Measurements from ENCODE around the gene RASSF3.
A peak's percentile ranks its signal among the peaks of the same experiment; 100 is the strongest.
"Not testable (repeated sequence)": the region's sequence is repeated elsewhere in the genome, so short reads cannot be mapped to it uniquely, and the experiment has no call there.

The RASSF3 gene

DNA sequence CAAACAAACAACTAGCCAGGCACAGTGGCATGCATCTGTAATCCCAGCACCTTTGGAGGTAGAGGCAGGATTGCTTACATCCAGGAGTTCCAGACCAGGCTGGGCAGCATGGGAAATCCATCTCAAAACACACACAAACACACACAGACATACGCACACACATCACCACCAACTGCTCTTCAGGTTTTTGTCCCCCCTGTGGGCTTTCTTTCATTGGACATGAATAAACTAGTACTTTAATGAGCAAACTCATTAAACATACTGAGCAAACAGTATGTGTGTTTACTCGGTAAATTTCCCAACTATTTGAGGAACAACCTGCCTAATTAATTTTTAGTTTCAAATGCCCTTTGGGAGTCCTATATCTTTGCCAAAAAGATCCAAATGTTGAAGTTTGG lies 10.1 kb upstream of the RASSF3 start:
- DNase-seq = no peak

DNA sequence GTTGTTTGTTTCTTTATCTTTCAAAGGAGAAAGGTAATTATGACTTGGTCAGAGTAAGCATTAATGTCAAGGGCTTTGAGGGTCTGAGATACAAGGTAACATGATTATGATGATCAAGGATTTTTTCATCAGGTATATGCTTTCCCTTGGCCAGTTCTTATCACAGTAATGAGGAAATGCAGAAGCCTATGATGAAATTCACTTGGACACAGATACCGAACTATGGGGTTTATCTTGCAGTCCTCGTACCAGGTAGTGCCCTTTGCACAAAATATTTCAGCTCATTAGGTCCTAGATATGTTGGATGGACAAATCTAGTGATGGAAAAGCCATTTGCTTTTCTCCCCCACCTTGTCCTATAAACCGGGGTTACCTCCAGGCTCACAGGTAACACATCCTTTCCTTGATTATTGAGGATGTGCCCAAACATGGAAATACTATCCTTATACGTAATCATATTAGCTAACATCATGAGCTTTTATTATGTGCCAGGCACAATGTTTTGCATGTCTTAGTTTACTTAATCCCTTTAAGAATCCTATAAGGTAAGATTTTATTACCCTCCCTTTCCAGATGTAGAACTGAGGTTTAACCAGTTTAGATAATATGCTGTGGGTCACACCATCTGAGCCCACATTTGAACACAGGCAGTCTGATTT lies 7.0 kb upstream of the RASSF3 start:
- no peak for DNase-seq

DNA sequence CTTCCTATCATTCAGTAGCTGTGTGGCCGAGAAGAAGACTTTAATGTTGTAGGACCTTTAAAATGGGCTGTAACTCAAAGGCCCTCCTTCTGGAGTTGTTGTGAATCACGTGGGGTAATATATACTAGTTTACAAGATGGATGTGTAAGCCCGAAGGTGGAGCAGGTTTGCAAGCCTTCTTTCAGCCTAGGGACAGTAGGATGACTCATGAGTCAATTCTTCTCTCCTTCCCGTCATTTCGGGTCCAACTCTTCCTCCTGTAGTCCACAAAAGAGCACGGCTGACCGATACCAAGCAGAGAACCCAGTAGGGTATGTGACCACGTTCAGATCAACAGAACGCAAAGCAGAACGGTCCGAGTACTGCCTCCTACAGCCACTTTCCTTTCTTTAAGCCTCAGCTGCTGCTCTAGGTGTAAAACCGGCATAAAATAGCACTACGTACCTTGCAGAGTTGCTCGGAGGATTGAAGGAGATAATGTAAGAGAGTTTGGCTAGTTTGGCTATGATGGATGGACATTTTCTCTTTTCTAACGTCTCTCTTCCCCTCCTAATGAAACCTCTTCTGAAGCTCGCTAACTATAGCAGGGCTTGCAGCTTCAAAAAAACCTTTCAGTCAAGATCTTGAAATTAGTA lies 1.3 kb upstream of the RASSF3 start:
- no peak for DNase-seq

DNA sequence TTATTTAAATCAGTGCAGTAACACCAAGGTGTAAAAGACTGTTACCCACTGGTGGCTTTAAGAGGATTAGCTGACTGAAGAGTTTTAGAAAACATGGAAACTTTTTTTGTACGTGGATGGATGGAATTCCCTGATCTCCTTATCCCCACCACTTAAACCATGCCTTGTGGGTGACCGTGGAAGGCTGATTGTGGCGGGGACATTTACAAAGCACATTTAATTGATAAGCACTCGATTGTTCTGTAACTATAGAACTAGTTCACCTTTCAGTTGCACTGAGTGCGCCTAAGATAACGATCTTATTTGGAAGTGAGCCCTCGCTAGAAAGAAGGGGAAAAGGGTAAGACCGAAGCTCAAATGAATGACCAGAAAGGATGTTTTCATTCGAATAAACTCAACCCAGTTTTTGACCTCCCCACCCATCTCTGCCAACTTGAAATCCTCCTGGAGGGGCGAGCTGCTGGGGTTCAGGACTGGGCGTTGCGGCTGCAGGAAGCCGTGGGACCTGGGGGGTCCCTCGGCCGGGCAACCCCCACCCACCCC lies 688 bp upstream of the RASSF3 start:
- DNase-seq = no peak

DNA sequence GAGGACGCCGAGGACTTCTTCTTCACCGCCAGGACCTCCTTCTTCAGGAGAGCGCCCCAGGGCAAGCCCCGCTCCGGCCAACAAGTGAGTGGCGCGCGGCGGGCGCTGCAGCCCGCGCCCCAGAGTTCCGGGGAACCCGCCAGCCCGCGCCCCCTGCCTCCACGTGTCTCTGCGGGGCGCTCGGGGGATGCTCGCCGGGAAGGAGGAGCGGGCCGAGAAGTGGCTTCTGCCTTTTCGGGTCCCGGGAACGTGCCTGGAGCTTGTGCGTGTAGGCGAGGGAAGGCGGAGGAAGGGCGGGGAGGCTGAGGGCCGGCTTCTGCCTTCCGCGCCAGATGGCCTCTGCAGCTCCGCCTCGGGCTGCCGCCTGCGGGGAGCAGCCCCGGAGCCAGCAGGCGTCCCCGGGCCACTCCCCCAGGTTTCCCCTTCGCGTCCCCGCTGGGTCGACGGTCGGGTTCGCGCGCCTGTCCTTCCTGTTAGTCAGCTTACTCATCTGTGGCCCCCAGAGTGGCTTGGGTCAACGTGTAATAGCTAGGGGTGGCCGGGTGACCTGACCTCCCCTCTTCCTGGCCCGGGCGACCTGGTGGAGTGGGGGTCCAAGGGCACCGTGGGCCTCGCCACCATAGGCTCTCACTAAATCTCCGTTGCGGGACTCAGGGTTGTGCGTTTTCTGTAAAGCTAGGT lies 505 bp downstream of the RASSF3 start:
- DNase-seq = no peak

DNA sequence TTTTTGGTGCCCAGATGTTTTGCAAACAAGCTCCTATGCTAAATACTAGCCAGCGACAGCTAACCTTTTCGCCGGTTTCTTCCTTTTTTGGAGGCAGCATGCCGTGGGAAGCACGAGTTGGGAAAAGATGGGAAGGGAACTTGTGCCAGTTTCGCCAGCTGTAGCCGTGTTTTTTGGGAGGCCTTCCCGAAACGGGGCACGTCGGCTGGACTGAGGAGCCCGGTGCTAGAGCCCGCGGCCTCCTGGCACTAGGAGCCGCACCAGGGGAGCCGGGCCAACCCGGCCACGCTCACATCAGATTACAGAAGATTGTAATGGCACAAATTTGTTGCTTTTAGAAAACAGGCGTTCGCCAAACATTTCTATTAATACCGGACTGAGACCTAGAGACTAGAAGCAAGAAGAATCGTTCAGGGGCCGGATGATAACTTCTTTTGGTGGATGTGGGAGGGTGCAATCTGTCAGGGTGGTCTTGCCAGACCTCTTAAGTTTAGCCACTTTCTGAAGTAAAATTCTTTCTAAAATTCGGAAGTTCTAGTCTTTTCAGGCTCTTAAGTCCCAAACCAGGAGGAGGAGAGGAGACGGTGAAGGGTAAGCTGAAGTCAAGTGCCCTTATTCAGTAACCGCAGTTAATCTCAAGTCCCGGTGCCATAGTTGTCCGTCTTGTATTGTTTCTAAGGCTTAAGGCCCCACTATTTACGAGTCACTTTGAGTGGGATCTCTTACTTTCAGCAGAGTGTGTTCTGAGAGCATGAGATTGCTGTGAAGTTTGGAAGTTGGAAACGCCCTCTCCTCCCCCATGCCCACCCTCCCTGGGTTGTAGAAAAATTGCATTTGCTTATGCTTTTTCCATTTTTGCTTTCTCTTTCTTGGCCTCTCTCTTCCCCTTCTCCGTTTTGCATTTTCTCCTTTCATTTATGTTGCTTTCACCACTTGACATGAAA lies 1.3 kb downstream of the RASSF3 start:
- peak; percentile 38 for DNase-seq

DNA sequence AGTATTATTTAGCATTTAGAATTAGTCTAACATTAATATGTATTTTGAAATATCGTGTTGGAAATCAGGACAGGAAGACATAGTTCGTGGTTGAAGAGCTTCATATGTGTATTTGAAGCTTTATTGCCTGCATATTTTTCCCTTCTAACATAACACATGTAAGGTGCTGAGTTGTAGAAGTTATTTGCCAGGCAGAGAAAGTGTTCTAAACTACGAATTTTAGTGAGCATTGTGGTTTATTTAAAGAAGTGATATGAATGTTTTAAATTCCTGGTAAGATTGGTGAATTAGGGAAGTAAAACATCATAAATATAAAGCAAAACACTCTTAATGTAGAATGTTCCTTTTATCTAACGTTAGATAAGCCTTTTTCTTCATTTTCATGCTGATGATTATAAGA lies 2.5 kb downstream of the RASSF3 start:
- no peak for DNase-seq

DNA sequence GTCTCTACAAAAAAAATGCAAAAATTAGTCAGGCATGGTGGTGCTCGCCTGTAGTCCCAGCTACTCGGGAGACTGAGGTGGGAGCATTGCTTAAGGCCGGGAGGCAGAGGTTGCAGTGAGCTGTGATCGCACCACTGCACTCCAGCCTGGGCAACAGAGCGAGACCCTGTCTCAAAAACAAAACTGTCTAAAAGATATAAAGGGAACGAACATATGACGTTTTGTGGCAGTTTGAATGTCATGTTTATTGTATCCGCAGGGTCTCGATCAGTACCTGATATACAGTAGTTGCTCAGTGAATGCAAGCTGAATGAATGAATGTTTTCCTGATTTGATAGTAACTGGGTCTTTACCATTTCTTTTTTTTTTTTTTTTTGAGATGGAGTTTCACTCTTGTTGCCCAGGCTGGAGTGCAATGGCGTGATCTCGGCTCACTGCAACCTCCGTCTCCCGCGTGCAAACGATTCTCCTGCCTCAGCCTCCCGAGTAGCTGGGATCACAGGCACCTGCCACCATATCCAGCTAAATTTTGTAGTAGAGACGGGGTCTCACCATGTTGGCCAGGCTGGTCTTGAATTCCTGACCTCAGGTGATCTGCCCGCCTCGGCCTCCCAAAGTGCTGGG lies 3.6 kb downstream of the RASSF3 start:
- not testable (repeated sequence) for DNase-seq

DNA sequence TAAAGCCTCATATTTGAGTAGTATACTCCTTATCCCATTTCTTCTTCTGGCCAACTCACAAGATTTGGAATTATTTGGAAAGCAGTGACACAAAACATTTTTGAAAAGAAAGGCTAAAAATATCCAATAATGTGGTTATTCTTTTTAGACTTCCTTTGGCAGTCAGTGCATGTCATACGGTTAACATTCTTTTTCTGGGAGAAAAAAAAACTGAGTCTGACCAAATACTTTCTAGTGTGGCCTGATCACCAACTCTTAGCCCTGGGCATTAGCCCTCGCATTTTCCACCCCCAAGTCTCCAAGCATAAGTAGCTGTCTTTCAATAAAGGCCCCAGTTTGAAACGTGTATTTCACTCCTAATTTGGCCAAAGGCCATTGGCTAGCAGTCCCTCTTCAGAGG lies 5.9 kb downstream of the RASSF3 start:
- no peak for DNase-seq

DNA sequence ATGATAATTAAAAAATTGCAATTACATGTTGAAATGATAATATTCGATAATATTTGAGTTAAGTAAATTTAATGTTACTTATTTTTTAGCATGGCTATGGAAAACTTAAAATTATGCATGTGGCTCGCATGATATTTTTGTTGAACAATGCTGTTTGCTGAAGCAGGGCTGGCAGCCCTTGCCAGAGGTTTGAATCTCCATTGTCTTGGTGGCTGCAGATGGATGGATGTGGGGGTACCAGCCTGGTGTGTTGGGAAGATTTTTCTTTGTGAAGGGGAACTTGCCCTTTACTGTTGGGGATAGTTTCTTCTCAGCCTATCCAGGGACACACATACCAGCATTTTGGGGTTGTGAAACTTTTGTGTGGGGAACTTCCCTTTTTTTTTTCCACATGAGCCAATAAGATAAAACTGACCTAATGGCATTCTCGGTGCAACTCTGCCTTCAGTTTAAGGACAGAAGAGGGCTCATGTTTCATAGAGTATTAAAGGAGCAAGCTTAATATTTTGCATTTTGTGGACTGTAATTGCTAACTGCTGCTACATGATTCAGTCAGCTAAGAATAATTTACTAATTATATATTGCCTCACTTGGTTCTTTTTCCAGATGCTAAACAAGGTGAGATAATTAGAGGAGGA lies 8.8 kb downstream of the RASSF3 start:
- no peak for DNase-seq

DNA sequence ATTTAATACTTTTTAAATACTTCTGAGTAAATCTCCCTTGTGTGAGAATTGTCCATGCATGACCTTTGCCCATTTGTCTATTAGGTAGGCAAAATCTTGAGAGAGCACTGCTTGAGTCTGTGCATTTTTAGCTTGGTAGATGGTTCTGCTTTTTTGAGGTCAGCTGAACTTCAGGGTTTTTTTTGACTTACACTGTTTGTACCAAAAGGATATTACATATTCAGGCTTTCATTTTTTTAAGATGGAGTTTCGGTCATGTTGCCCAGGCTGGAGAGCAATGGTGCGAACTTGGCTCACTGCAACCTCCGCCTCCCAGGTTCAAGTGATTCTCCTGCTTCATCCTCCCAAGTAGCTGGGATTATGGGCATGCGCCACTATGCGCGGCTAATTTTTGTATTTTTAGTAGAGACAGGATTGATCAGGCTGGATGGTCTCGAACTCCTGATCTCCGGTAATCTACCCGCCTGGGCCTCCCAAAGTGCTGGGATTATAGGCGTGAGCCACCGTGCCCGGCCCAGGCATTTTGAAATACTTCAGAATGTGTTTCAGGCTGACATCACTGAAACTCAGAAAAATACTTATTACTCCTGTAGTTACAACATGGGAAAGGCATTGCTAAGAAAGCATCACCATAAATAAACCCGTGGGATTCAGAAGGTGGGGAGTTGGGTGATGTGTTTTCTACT lies 11.1 kb downstream of the RASSF3 start:
- DNase-seq = no peak

DNA sequence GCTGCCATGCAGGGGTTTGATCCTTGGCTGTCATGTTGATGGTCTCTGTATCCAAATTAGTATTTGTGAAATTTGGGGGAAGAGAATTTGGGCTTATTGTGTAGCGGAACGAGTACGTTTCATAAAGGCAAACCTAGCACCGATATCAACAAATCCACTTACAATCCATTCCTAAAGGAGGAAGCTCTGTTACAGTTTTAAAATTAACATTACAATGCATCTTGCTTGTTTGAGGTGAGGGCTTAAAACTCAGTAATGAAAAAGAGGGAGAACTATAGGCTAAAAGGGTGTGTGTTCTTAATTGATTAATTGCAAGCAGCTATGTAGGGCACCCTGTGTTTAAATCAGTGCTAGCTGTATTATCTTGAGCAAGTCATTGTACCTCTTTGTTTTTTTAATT lies 13.7 kb downstream of the RASSF3 start:
- DNase-seq = no peak

DNA sequence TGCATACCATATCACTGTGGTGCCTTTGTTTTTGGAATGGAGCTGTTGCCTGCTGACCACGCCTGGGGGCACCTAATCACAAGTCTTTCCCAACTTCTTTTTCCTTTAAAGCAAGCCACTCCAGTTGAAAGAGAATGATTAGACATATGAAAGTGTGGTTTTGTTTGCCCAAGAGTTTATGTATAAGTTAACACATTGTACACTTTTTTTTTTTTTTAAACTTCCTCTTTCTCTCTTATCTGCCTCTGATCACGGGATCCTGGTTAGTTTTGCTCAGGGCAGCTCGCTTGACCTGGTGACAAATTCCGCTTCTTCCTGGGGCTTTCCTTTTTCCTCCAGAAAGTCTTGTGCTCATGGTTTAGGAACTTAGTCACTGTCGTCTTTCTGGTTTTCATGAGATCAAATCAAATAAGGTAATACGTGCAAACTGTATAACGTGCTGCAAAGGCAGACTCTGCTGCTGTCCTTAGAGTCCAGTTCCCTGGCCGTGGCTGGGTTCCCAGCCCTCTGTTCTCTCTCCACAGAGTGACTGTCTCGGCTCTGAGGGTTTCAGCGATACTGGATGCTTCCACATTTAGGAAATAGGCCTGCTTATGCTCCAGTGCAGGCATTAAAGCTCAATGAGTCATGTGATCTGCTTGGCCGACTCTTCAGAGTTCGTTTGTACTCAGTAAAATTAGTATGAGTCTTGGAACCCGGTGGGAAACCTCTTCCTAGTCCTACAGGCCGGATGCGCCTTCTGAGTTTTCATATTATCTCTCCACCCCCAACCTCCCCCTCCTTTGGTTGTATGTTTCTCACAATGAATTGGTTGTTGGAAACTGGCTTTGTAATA lies 15.2 kb downstream of the RASSF3 start:
- no peak for DNase-seq

DNA sequence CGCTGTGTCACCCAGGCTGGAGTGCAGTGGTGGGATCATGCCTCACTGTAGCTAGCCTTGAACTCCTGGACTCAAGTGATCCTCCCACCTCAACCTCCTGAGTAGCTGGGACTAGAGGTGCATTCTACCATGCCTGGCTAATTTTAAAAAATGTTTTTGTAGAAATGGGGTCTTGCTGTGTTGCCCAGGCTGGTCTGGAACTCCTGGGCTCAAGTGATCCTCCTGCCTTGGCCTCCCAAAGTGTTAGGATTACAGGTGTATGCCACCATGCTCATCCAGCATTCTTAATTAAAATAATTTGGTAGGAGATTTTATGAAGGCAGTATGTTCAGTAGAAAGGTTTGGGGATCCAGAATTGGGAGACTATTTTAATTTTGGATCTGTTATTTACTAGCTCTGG lies 16.3 kb downstream of the RASSF3 start:
- DNase-seq = not testable (repeated sequence)

DNA sequence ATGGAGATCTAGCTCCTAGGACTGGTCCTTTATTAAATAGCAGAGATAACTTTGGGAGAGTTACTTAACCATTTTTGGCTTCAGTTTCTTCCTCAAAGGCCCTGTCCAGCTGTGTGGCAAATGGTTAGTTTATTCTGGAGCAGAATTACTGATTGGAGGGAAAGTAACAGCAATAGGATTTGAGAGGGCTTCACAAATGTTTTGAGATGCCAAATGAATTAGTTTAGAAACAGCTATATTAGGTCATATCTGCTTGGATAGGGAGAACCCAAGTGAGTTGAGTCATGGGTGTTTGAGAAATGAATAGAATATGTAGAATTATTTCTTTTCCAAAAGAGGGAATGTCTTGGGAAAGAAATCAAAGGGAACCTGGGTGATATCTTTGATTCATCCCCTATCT lies 17.5 kb downstream of the RASSF3 start:
- DNase-seq = no peak

DNA sequence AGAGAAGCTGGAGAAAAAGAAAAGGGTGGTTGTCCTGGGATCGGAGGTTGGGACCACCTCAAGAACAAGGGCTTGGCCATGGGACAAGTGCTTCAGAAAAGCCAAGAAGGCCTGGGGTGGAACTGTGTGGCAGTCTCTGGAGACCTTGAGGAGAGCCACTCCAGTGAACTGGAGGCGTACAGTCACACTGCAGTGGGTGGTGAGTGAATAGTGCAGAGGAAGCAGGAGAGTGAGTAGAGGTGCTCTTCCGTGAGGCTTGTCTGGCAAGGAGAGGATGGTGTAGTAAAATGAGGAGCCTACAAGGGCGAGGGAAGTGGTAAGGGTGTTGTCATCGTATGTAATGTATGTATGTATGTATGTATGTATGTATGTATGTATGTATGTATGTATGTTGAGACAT lies 20.9 kb downstream of the RASSF3 start:
- DNase-seq = no peak

DNA sequence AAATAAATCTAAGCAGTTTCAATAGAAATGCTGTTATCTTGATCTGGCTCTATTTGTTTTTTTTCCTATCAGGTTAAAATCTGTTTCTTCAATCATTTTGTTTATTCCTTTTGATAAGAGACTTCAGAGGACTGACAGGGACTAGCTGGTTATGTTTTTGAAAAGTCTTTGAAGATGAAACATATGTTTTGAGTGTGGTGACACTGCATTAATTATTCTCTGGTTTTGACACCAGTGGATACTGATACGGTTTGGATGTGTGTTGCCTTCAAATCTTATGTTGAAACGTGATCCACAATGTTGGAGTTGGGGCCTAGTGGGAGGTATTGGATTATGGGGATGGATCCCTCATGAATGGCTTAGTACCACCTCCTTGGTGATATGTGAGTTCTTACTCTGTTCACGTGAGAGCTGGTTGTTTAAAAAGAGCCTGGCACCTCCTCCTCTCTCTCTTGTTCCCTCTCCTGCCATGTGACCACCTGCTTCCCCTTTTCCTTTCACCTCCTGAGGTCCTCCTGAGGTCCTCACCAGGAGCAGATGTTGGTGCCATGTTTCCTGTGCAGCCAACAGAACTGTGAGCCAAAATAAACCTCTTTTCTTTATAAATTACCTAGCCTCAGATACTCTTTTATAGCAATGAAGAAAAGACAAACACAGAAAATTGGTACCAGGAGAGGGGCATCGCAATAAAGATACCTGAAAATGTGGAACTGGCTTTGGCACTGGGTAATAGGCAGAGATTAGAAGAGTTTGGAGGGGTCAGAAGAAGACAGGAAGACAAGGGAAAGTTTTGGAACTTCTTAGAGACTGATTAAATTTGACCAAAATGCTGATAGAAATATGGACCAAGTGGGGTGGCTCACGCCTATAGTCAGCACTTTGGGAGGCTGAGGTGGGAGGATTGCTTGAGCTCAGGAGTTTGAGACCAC lies 23.0 kb downstream of the RASSF3 start:
- DNase-seq = no peak

DNA sequence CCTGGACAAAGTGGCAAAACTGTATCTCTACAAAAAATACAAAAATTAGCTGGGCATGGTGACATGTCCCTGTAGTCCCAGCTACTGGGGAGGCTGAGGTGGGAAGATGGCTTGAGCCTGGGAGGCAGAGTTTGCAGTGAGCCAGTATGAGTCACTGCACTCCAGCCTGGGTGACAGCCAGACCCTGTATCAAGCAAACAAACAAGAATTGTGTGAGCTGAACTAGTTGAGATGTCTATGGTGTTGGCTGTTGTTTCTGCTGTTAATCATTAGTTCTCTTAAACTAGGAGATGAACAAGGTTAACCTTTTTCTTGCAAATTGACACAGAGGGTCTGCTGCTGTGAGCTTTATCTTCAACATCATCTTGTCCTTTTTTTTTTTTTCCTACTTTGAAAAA lies 23.6 kb downstream of the RASSF3 start:
- DNase-seq = no peak

DNA sequence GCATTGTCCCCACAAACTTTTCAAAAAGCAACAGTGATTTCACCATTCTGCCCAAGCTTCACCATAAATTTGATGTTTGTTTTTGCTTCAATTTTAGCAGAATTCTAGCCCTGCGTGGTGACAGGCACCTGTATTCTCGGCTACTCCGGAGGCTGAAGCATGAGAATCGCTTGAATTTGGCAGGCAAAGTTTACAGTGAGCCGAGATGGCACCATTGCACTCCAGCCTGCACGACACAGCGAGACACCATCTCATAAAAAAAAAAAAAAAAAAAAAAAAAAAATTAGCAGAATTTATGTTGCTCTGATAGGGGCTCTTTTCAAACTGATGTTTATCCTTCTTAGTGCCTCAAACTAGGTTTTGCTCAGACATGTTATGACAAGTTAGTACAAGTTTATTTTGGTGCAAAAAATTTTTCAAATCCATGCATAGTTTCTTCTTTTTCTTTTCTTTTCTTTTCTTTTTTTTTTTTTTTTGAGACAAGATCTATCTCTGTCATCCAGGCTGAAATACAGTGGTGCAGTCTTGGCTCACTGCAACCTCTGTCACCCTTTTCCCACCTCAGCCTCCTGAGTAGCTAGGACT lies 24.3 kb downstream of the RASSF3 start:
- DNase-seq = no peak
